GM21576 (cell line): Measurements from ENCODE around the gene C1orf52.
A peak's percentile ranks its signal among the peaks of the same experiment; 100 is the strongest.

Source experiments
- ATAC-seq: cut with Tn5 transposase; IDR thresholded peaks from one replicate; pipeline ENCODE4 v1.9.1; 2021; ENCODE audit warnings: mild to moderate bottlenecking, moderate library complexity; ENCODE audit not compliant: unreplicated experiment

C1orf52 gene

DNA sequence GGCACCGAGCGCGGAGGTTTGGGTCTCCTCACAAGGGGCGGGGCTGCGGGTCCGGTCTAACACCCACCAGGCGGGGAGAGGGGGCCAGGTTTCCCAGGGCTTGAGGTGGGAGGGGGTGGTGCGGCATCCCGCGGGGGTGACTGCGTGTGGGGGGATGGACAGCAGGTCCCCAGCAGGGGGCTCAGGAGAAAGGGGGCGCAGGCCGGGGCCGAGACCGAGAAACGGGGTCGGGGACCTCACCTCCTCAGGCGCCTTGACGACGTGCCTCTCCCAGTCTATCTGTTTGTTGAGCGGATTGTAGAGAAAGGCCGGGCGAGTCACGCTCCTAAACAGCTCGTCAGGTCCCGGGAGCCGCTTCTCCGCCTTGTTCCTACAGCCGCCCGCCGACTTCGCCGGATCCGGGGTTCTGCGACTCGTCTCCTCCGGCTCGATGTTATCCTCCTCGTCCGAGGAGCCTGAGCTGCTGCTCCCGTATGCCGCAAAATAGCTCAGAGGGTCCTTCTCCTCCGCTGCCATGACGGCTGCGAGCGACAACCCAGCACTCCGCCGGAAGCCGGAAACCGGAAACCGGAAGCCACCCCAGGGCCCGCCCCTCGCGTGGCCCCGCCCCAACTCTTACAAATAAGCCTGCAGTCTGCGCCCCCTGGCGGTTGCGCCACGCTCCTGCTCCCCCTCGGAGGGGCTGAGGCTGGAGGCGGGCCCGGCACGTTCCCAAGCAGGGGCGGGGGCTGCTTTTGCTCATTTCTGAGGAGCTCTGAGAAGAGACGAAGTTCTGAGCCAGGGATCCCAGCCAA, at the start of gene C1orf52:
Gene C1orf52 (minus strand): TSS at position 545 of the 794 bp plus-strand sequence. CDS start 29 bp downstream, at position 516.
- ATAC-seq, result peak; percentile 96

DNA sequence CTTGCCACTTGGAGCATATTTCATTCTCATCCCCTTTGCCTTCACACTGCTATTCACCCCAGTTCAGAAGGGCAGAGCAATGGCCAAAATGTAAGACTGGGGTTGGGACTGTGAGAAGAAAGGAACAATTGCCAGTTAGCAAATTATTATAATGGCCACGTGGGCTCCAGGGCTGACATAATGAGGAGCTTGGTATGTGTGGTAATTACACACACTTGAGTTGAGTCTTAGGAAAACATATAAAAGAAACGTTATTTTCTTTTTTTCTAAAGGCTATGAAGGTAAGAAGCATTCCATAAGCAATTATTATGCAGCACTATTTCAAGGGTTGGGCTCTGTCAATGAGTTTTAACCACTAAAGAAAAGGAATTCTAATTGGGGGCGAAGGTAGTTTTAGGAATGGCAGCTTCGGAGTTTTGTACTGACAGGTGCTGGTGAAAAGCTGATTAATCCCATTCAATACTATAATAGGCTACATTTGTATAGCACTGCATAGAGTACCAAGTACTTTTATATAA, 49.4 kb upstream of the C1orf52 start:
- ATAC-seq, result no peak

DNA sequence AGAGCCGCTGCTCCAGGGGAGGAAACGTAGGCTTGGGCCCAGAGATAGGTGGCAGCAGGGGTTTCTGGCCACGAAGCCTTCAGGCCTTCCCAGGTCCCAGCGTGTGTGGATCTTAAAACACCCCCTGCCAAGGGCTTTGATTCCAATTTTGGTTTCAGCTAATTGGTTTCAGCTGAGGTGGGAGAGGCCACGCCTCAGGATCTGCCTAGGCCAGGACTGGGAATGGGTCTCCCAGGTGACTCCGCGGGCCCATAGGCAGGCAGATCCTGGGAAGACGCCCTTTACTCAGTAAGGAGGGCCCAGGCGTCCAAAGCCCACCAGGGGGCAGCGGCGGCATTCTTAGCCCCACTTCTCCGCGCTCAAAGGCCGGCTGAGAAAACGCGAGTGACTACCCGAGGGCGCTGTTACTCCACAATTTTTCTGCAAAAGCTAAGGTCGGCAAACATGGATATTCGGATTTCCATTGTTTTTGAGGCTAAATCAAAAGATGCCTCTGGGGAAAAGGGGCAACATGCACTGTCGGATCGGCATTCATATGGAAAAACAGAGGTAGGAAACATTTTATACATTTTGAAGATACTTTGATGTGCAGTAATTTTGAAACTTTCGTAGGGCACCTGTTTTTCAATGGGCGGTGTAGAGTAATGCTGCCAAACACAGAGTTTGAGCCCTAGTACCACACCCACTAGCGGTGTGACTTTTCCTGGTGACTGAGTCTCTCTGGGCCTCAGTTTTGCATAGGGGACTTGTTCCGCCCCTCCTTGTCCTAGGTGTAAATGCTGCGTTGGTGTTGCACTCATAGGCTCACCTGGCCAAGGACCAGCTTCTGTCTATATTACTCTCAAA, 48.7 kb upstream of the C1orf52 start:
- ATAC-seq, result peak; percentile 86

DNA sequence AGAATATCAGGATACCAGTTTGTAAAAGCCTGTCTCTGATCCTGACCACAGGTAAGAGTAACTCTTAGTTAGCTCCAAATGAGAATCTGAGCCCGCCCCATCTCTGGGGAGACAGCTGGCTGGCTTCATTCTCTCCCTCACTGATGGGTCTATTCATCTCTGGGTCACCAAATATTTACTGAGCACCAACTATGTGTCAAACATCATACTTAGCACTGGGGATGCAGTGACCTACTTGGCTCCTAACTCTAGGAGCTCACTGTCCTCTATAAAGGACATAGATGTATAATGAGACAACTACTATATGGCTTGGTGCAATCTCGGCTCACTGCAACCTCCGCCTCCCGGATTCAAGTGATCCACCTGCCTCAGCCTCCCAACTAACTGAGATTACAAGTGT, 46.8 kb upstream of the C1orf52 start:
- no peak for ATAC-seq

DNA sequence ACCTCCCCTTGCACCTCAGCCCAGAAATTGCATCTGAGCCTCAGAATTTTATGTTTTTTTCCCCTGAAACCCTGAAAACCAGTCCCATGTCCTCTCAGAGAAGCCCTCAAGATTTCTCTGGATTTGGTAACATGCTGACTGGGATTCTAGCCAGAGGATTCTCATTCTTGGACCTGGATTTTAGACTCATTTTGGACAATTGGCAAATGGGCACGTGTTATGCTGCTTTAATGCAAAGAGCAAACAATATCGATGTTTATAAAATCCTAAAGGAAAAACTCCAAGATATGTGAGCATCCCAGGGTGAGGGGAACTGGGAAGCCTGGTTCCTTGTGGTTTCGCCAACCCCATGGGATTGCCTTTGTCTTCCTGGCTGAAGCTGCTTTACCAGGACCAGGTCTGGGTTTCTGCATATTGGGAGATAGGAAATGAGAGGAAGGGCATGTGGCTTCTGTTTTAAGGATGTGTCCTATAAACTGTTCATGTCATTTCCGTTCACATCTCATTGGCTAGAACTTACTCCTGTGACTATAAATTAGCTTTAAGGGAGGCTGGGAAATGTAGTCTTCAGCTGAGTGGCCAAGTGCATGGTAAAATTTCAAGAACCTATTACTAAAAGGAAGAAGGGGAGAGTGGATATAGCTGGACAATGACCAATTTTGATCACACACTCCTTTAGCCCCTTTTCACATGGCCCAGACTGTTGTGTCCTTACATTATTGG, 44.1 kb upstream of the C1orf52 start:
- ATAC-seq, result no peak

DNA sequence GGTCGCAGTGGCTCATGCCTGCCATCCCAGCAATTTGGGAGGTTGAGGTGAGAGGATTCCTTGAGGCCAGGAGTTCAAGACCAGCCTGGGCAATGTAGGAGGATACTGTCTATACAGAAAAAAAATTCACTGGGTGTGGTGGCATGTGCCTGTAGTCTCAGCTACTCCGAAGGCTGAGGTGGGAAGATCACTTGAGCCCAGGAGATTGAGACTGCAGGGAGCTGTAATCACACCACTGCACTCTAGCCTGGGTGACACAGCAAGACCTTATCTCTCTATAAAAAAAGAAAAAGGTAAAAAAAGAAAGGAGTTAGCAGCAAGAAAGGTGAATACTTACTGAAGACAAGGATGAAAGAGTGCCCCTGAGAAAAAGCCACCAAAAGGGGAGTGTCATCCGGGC, 40.7 kb upstream of the C1orf52 start:
- no peak for ATAC-seq

DNA sequence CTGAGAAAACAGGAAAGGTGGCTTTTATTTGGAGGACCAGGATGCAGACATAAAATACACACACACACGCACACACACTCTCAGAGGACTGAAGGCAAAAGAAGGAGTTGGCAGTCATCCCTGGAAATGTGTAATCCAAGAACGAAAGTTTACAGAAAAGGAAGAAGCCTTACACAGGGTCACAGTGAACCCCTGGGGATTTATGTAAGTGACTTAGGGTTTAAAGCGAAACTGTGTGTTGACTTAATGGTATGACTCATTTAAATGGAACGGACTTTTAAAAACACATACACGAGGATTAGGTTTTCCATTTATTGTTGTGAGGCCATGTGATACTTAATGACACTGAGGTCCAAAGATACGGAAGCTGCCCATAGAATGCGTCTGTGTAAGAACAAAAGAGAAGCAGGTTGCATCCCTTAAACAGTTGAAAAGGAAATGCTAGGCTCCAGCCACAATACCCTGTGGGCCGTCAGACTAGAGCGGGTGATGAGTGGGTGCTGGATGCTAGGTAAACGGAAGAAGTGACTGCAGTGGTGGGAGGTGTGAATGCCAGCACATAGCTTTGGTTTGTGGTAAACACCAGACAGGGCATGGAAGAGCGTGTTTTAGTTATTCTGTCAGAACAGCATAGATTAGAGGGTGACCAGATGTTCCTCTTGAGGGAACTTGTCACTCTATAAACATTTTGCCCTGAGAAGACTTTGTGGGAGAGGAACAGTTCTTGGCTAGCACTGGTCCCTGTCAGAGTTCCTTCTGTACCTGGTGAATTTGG, 38.6 kb upstream of the C1orf52 start:
- peak; percentile 92 for ATAC-seq

DNA sequence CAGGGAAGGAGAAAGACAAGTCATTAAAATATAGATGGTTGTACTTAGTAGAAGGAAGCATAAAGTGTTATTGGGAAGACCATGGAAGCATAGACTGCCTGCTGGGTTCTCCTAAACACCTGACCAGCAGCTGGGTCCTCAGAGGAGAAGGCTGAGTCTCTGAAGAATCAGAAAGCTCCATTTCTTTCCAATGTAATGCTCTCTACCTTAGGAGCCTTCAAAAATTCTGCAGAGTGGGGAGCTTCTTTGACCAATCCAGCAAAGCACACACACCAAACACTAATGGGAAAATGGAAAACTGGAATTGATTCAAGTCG, 38.0 kb upstream of the C1orf52 start:
- ATAC-seq, result no peak

DNA sequence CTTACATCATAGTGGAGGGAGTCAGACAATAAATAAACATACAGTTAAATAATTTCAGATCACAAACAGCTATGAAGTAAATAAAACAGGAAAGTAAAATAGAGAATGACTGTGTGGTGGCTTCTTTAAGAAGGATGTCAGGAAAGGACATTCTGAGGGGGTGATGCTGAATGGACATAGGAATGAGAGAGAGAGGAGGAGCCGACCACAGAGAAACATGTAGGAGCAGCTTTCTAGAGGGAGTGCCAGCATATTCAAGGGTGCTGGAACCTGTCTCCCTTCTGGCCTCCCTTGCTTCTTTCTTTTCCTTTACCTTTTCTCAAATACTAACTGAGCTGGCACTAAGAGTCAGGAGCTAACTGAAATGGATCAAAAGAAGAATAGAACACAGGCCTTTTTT, 37.5 kb upstream of the C1orf52 start:
- no peak for ATAC-seq

DNA sequence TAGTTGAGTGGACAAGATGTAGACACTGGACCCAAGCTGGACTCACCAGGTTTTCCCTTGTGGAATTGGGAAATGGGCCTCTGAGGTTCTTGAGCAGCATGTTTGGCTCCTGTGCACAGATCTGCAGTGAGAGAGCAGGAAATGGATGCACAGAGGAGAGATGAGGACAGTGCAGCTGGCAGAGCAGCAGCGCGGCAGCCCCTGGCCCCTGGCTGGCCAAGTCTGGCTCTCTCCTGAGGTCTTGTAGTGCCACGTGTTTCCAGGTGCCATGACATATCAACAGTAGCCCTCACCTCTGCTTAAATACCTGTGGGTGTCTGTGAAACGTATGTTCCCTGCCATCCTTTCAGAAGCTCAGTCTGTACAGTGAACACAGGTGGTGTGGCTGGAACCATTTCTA, 36.2 kb upstream of the C1orf52 start:
- no peak for ATAC-seq

DNA sequence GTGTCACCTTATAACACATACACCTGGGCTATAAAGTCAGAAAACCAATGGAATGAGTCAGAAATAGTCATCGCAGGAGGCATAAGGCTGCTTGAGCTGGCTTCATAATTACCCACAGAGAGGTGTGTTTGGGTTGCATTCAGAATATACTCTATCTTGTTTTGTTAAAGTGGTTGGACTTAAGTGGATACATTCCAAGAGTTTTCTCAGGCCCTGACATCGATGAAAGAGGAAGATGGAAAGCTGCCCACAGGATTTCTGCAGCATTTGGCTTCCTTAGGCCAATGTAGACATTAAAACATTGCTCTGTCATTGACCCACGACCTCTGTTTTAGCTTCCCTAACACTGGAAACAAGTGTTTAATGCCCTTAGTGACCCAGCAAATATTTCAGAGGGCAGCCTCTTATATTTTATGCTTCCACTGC, 35.6 kb upstream of the C1orf52 start:
- ATAC-seq, result no peak

DNA sequence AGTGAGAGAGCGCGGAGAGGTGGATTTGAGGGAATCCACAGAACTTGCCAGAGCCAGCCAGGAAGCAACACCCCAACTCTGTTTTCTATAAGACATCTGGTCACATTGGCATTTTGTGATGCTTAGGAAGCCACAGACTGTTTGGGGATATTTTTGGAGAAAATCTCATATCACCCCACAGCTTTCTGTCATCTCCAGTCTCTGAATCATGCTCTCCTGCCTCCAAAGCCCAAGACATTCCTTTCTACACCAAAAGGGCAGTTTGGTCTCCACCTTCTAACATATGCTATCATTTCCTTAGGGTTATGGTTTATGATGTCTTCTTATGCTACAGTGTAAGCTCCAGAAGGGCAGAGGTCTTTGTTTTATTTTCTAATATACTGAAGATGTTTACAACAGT, 31.4 kb upstream of the C1orf52 start:
- ATAC-seq, result no peak

DNA sequence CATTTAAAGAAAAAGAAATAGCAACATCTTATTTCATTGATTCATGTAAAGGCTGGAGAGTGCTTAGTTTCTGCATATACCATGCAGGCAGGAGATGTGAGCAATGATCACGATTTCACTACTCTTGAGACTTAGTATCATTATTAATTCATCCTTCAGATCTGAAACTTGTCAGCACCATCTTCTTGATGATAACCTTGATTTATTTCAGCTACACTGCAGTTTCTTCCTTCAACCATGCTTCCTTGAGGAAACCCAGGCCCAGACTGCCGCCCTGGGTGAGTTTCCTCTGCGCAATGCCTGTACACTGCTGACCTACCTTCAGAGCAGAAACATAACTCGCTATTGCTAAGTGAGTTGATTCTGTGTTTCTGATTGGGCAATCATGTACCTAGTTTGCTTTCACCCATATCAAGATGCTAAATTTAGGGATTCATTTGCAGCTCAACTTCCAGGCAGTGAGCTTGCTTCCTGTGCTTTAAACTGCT, 30.4 kb upstream of the C1orf52 start:
- peak; percentile 87 for ATAC-seq

DNA sequence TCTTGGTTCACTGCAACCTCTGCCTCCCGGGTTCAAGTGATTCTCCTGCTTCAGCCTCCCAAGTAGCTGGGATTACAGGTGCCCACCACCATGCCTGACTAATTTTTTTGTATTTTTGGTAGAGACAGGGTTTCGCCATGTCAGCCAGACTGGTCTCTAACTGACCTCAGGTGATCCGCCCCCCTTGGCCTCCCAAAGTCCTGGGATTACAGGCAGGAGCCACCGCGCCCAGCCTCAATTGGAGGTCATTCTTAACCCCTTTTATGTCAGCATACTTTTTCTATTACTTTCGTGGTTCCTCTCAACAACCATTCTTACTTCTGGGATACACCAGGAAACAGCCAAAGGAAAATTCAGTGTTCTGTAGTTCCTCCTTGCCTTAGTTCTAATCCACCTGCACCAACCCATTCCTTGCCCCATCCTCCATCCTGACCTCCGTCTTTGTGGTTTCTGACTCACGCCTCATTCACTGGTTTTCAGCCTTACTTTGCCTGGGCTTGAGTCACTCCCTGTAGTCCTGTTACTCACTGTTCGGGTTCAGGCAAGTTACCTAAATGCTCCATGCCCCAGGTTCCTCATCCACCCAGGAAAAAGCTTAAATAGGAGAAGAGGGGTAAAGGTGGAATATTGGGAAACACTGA, 29.9 kb upstream of the C1orf52 start:
- ATAC-seq, result no peak

DNA sequence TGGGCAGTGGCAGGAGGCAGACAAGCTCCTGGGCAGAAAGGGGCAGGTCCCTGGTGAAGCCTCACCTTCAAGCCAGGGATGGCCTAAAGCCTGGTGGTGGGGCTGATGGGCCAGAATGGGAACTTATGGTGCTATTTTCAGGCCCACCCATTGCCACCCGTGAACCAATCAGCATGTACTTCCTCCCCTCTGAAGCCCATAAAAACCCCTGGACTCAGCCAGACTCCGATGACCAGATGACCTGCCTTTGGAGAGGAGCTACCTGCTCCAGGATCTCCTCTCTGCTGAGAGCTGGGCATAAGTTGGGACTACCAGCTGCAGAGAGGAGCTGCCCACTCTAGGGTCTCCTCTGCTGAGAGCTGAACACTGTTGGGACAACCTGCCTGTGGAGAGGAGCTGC, 24.7 kb upstream of the C1orf52 start:
- no peak for ATAC-seq

DNA sequence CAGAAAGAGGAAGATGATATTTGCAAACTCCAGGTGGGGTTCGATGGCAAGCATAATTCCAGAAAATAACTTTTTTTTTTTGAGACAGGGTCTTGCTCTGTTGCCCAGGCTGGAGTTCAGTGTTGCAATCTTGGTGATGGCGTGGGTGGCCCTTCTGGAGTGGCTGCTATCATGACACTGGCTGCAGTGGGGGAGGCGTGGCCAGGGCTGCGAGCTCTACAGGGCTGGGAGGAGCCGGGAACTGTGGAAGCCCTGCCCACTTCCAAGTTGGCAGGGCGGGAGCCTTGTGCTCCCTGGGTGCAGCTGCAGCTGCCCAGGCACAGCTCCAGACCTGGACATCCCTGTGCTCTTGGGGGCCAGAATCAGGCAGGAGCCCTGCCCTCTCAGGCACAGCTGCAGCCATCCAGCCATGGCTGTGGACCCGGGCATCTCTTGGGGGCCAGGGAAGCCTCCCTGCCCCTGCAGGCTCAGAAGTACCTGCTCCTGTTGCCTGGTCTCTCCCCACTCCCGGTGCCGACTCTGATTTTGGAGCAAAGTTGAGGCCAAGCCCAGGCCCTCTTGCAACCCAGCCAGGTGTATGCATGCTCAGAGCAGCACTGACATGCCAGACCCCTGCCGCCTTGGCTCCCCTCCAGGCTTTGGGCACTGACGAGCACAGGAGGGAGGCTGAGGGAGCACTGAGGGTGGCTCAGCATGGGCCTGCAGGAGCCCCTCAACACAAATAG, 24.2 kb upstream of the C1orf52 start:
- no peak for ATAC-seq

DNA sequence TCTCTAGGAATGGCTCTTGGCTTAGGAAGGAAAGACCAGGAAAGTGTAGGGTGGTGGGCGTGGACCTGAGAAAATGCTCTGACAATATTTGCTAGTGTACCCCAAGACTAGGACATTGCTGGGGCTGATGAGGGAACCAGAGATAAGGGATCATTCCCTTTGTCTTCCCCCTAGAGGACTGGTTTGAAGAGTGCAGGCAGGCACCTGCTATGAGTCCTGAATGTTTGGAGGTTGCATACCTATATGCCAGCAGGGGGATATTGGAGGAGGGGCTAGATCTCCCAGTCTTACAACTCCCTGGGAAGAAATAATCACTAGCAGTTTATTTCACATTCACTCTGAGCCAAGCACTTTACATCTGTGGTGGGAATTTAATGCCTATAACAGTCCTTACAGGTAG, 23.0 kb upstream of the C1orf52 start:
- no peak for ATAC-seq

DNA sequence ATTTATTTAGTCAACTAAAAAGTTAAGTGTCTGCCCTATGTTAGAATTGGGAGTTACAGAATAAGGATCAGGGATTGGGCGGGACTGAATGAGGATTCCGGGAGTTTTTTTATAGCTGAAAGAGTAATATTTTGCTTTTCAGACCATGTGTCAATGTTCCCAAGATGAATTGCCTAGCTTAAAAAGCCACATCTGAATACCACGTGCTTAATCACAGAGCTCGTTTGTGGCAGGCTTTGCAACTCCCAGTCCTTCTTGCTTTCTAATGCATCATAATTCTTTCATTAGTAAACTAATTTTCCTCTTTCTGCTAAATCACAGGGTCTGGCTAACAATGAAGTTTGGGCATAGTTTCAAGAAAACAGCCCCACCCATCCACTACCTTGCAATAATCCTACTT, 21.2 kb upstream of the C1orf52 start:
- ATAC-seq, result no peak

DNA sequence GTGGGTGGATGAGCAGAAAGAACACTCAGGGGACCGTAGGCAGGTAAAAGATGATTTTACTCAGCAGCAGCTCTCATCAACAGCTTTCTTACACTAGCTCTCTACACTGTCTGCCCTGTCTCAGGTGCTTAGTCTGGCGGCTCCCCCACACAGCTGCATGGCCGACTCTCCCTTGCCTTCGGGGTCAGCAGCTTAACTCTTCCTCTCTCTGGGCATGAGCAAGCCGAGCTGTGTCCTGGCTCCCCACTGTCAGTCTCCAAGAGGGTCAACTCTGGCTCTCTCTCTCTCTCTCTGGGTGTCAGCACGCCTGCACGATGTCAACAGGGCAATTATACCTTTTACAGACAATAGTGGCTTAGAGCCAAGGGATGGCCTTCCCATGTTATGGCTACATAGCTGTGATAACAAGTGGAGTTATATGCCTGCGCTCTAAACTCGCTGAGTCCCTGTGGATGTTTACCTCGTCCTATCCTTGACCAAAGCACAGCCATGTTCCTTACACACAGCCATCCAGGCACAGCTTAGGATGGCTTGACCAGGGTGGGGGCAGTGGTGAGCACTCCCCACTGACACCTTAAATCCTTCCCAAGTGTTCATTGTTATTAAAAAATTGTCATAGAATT, 20.1 kb upstream of the C1orf52 start:
- no peak for ATAC-seq
